ENCODE measurements around the gene PLPP3.

Gene PLPP3

DNA sequence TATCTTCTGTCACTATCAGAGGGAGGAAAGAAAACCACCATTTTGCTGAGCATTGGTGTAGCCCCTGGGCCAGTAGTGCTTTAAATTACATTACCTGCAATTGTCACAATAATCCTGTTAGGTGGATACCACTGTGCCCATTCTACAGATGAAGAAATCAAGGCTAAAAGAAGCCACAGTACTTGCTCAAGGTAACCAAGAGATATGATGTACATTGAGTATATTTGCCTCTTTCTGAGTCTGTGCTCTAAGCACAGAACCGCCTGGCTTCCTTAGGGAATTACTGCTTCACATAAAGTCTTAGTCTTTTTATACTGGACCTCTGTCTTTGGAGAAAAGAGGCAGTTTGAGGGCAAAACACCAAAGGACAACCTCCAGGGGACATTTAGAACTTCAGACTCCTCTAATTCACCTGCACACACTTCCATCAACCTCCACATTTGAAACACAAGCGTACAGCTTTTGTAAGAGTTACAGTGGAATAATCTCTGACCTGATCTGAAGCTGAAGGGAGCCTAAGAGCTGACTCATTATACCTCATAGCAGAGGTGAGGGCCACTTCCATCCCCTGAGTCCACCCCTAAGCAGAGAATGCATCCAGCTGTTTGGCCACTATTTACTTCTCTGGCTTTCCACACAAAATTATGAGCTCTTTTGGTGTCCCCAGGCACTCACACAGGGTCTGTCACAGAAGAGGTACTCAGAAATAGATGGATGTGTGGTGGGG, 61.8 kb downstream of the PLPP3 start:
- DNase-seq, result no peak

DNA sequence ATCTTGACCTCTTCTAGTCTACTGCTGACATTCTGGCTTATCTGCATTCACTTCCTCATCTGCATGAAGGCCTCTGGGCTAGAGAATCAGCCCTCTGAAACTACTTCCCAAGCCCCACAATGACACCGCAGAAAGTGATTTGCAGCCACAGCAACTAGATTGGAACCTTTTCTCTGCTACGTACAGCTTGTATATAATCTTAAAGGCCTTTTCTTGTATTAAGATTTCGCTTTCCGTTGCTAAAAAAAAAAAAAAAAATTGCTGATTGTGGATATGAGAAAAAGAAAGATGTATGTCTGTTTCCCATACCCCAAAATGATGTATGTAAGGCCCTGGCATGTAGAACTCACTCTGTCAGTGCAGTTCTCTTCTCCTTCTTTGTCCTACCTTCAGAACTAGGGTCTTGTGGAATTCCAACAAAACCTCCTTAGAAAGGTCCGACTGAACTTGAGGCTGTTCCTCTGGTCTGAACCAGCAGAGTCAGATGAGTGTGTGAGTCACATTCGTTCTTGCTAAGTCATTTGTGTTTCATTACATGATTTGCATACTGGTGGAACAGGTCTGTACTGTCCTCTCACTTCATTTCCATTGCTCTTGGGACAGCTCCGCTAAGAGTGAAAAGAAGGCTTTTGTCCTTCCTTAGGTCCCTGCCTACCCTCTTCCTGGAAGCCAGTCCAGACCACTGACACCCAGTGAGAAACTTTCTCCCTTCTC, 62.7 kb downstream of the PLPP3 start:
- peak; percentile 24 for DNase-seq

DNA sequence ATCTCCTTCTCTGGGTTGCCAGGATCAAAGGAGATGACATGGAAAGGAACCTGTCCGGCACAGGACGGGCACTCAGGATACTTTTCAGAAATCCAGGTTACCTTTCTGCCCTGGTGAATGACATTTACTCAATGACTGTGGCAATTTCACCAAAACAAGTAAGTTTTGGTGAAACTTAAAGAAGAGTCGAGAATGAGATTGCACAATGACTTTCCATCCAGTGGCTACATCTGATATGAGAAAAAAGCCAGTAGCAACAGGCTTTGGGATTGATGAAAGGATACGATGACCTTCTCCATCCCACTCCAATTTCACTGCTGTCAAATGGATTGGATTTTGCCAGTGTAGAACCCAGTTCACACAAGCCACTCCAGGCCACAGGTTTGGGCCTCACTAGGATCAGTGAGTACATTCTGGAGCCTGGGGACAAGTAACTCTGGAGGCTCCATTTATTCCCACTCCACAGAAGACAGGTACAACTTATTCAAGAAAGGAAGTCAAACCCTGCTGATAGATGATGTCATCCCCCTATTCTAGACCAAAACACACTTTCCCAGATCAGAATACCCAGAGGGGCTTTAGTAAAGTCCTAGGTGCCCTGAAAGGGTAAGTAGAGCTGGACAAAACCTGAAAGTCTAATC, 63.3 kb downstream of the PLPP3 start:
- no peak for DNase-seq

DNA sequence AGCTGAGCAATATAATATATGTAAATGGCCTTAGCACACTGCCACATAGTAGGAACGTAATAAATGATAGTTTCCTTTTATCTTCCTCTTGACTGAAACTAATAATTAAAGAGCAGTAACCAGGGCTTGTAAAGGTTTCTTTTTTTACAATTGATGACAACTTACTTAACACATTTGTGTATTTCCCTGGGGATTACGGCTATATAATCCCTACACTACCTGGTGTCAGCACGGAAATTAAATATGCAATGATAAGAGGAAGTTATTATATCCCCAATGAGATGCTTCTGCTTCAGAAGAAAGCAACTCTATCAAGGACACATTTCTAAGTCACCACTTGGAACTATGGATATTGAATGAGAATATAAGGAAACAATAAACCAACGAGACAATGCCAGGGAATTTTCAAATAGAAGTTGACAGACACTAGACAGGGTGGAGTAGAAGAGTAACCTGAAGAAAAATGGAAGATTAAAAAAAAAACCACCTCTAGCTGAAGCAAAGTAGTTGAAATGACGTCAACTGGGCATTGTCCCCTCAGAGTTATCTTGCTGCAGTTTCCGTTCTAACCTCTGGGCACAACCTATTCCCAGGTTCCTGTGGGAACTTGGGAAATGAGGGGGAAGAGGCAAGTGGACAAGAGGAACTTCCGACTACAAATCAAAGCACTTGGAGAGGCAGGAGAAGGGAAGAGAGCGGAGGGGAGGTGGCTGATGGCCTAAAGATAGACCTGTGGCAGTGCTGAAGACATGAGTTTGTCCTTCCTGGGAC, 66.5 kb downstream of the PLPP3 start:
- no peak for DNase-seq

DNA sequence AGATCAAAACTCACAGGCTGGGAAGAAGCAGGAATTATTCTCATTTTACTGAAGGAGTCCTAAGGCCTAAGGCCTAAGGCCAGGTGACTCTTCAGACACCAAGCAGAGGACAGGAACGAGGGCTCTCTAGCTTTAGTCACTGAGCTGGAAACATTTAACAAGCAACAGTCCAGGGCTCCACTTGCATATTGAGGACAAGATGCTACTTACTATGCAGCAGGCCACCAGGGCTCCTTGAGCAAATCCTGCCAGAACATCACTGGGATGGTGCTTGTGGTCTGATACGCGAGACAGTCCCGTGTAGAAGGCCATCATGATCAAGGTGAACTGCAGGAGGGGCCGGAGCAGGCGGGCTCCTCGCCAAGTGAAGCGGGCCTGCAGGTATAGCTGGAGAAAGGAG, 67.6 kb downstream of the PLPP3 start:
- no peak for DNase-seq

DNA sequence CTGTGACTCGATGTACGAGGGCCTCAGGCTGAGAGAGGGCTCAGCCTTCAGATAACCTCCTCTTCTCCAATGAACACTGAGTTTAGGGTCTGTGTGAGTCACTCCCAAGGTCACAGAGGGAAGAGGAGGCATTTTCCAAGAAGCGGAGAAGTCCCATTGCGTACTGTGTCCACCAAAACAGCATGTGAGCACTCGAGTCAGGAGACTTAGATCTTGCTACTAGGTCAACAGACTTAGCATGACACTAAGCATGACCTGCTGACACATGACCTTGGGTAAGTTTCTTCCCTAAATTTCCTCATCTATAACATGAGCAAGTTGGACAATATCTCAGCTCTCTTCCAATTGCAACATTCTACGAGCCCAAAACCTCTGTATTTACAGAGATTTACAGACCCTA, 68.0 kb downstream of the PLPP3 start:
- DNase-seq, result no peak

DNA sequence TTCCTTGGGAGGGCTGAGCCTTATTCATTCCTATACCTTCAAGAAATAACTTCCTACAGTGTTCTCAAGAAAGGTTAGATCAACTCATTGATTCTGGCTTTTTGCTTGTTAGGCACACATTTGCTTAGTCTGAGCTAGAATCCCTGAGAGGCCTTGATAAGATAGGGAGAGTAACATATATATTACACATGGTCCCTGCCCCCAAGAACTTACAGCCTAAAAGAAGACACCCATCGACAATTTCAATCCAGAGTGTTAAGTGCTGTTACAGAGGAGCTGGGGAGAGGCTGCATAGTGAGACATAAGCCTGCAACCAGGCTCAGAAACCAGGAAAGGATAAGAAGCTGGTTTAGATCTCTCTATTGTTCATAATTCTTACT, 68.7 kb downstream of the PLPP3 start:
- DNase-seq, result no peak

DNA sequence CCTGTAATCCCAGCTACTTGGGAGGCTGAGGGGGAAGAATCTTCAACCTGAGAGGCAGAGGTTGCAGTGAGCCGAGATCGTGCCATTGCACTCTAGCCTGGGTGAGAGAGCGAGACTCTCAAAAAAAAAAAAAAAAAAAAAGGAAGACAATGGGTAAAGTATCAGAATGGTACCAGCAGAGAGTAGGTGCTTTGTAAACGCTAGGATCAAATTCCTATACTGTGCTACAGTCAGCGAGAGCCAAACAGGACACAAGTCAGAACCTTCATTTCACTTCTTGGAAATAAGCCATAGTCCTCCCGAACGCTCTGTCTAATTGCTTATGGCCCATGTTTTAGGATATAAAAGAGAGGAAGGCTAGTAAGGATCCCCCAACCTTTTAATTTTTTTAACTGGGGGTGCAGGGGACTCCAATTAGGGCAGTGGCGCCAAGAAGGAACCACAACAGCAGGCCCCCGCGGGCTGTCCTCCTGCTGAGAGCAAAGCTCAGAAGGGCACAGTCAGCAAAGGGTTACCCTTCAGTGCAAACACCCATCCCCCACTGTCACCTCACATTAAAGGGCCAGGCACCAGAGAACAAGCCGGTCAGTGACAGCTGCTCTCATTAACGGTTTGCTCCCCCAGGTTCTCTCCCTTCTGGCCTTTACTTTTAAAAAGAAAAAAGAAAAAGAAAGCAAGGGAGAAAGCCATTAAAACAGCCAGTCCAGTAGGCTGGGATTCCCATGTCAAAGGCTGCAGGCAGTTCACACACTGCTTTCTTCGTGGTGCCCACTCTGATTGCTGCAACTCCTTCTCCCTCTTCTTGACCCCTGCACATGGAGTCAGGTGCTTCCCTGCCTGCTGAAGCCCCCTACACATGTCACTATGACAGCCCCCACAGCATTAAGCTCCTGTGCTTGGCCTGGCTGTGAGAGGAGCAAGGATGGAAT, 69.4 kb downstream of the PLPP3 start:
- DNase-seq, result no peak

DNA sequence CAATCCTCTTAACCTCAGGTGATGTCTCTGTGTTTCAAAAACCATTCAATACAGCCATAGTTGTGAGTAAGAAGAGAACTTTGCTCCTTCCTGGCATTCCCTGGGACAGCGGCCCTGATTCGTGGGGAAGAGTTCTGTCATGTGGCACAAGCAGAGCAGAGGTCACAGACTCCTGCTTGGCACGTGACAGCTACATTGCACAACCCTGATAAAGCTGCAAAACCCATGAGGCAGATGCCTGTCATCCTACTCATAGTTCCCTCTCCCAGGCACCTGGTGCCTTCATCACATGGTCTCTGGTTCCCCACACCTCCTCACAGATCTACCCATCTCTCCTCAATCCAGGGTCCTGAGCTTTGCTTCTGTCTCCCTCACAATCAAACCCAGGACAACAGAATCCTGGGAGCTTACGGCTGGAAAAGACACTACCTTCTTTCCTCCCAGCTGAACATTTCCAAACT, 70.8 kb downstream of the PLPP3 start:
- no peak for DNase-seq

DNA sequence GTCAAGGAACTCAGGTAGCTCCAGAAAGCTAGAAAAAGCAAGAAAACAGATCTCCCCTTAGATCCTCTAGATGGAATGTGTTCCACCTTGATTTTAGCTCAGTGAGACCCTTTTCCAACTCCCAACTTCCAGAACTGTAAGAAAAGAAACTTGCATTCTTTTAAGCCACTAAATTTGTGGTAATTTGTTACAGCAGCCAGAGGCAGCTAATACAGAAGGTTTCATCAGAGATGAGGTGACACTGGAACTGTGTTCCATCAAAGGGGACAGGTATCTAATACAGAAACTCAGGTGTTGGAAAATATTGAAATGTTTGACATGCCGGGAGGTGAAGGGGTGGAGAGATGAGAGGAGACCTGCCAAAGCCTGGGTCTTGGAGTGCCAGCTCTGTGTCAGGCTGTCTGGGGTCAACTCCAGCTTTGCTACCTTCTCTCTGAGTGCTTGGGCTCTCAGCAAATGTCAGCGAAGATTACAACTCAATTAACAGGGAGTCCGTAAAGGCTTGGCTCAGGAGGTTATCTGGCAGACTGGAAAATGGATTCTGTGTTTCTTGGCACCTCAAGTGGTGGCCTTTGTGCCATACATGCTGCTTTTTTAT, 71.3 kb downstream of the PLPP3 start:
- no peak for DNase-seq

DNA sequence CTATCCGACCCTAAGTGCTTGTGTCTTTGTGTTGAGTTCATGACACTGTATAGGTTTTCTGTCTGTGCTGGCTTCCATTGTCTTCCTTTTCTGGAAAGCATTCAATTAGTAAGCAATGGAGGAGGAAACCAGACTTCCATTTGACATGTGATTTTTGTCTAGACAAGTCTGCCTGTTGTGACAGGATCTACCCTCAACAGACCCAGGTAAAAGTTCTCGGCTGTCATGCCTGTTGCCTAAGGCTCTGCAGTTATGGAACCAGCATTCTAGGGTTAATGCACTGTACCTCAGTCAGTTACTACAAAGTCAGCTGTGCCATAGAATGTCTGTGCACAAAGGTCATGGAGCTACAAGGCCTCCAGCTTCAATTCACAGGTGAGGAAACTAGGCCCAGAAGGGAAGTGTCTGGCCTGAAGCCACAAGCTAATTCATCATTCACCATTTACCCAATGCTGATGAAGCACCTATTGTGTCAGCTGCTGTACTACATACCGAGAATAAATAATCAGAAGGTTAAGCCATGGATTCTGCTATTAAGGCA, 72.3 kb downstream of the PLPP3 start:
- DNase-seq, result no peak

DNA sequence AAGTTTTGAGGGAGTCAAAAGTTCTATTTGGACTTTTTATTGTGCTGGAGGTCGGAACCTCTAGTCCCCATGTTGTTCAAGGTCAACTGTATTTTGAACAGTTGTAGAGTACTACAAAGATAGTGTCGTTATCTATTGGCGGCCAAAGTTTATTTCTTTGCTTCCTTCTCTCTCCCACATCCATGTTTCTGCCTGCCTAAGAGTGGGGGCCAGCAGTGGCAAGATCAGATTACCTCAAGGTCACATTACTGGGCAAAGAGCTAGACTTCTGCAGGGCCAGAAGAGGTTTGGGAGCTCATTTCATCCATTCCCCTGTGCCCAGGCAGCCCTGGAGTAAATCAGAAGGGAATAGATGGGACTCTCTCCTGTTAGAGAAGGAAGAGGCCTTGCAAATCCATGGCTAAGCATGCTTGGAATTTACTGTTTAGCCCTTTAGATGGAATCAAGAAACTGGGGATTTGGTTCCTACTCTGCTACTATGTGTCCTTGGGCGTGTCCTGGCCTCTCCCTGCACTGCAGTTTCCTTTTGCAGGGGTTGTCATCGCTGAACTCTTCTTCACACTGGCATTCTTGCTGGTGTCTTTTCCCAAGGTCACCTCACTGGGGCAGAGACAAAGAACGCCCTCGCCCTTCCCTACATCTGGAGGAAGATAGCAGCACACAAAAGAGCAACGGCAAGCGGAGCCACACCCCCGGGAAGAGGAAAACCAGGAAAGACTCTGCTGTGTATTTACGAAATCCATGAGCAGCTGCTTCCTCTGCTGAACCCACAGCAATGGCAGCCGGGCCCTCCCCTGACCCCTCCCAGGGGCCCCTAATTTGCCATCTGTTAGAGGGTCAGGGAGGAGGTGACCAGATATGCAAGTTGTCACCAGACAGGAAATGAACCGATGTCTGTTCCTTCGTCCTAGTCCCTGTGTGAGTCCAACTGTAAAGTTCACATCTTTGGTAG, 73.3 kb downstream of the PLPP3 start:
- no peak for DNase-seq

DNA sequence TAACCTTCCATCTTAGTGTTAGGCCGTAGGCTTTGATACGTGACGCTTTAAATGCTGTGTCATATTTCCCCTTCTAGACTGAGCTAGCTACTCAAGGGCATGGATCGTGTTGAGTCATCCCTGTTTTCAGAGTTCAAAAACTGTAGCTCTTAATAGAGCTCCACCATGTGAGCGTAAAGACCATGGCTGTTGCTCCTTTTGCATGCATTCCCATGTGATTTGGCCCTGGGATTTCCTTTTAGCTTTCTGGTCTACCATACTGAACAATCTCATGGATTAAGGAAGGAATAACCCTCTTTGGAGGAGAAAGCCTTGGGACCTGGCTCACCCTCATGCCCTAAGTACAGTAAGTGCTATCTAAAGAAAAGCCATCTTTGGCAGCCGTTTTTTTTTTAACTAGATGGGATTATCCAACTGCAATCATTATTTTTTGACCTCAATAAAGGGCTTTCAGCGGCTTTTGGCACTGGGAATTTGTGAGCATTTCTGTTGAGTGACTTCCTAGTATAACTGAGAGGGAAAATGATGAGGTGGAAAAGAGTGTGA, 76.6 kb downstream of the PLPP3 start:
- peak; percentile 54 for DNase-seq

DNA sequence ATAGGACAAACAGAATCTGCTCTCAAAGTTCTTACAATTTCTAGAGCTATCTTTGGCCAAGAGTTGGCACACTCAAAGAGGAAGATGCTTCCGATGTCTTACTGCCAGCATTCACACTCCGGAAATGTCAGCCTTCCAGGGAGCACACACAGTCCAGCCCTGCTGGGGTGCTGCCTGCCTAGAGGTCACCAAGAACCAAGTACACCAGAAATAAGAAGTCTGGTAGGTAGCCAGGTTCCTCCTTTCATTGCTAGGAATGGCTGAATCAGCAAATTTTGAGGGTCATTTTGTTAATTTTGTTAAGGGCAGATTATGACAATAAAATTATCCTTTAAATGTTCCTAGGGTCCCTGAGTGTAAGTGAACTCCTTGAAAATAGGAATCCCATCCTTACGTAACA, 77.5 kb downstream of the PLPP3 start:
- no peak for DNase-seq

DNA sequence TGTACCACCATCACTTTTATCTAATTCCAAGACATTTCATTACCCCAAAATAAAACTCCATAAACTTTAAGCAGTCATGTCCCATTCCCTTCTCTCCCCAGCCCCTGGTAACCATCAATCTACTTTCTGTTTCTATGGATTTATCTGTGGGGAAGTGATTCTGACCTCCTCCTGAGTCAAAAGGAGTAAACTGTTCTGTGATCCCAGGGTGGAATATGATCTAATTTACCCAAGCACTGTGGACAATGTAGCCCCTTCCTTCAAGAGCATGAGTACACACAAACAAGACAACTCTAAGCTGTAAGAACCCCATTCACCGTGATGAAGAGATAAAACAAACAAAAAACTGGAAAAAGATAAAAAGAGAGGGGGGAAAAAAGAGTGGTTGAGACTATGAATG, 77.9 kb downstream of the PLPP3 start:
- no peak for DNase-seq

DNA sequence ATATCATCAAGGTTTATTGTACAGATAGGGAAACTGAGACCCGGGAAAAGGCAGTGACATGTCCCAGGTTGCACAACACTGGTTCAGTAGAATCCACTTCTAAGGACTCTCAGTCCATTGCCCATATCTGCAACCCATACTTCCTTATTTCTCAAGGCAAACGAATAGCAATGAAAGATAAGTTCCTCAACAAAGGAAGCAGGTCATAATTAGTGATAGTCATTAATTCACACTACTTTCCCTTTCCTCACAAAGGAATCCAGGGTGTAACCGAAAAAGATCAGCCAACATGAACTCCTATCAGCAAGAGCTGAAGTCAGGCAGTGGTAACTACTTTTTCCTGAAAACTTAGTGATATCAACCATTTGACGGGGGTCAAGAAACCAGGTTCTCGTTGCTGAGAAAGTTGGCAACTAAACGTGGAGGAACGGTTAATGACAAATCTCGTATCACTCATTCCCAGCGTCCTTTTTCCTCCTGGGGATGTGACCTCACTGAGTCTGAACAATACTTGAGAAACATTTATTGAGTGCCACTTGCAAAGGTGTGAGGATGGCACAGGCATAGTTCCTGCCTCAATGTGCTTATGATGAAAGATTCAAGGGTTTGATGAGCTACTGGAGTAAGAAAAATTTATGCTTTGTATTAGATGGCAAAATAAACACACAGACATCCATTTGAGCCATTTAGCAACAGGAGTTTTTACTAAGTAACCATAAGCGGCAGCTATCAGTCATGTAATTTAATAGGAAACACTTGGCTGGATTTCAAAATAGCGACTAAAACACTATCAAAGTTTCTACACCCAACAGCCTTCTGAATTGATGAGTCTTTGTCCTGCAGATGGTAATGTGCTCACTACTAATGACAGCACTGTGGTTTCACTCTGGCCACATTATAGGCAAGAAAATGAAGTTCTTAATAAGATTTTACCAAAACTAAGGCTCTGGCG, 82.3 kb downstream of the PLPP3 start:
- no peak for DNase-seq

DNA sequence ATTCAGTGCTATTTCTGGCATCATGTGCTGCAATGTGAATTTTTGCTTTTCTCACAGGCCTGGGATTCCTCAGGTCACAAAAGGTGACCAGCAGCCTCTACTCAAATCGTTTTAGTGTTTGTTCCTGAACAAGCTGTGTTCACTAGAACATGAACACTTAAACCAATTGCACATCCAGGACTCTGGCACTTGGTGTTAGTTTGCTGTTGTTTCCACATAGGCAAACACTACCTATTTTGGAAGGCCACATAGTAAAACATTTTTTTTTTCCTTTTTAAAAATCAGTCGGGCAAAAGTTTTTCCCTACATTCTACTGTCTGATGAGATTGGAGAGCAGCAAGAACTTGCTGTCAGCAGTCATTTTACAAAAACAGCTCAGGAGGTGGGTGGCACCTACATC, 83.2 kb downstream of the PLPP3 start:
- DNase-seq, result no peak

DNA sequence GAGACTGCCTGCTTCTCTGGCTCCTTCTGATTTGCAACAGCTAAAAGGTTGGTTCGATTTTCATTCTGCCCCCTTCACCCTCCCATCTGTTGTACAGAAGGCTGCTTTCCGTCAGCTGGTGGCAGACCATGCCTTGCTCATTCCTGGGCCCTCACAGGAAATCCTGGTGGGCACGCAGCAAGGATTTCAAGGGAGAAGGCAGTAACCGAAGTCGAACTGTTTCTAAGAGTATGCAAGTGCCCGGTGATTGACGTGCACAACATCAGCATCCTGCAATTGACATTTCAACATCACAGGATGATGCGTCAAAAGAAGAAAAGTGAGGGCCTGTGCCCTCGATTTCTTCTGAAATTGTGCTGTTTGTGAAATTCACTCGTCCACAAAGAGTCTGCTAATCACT, 83.8 kb downstream of the PLPP3 start:
- no peak for DNase-seq

DNA sequence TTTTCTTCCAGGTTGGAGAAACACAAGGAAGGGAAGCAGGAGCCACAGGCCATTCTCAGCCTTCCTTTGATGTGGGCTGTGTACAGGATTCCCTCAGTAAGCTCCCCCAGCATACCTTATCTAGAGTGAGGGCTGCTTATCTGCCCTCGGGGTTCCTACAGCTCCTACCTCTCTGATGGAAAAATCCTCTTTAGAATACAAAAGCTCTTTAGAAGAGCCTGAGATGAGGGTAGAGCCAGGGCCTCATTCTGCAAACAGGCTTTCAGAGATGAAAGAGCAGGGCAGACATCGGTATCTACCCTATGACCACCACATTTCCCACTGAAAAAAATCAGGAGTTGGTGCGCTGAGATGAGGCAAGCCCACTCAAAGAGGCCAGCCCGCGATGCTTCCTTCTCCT, 85.1 kb downstream of the PLPP3 start:
- DNase-seq, result no peak

Data from fibroblast of upper back skin (primary cell).